ENCODE data around the gene ARNT2. TPM values are rescaled to one million over a fixed set of nuclear protein-coding genes. Genes with fewer than 3 reads are reported as not detected.

ARNT2 gene
- polyA plus RNA-seq, 2 donors = 0.33 to 0.94 TPM

GRCh38 chr15:80436511-80437307, 32.5 kb downstream of the ARNT2 start:
- 72 to 73% methylated on average over 13 of the region's 13 CpGs for WGBS, 2 donors
- H3K27ac ChIP-seq (ENCODE audit: low read depth in 2 of 2, low read length in 1 of 2) = no peak overlapping the region

GRCh38 chr15:80437334-80437891, 33.2 kb downstream of the ARNT2 start:
- H3K4me1 ChIP-seq (ENCODE audit: control insufficient read depth in 2 of 2, insufficient read depth in 2 of 2, low read length in 1 of 2) = no peaks in the 10 kb centered on the region
- no peaks in the 10 kb centered on the region for H3K9me3 ChIP-seq (ENCODE audit: control insufficient read depth in 2 of 2, insufficient read depth in 1 of 2, low read depth in 1 of 2, low read length in 1 of 2)
- H3K4me3 ChIP-seq (ENCODE audit: low read depth in 1 of 2, low read length in 2 of 2) = no peak overlapping the region
- no peaks in the 10 kb centered on the region for H3K27me3 ChIP-seq (ENCODE audit: control insufficient read depth in 1 of 2, insufficient read depth in 2 of 2, low read length in 2 of 2)
- WGBS, 2 donors = 70 to 79% methylated on average over 6 of the region's 6 CpGs
- no peaks in the 10 kb centered on the region for H3K36me3 ChIP-seq (ENCODE audit: control insufficient read depth in 2 of 2, insufficient read depth in 2 of 2, low read length in 1 of 2)
- no peak overlapping the region for H3K27ac ChIP-seq (ENCODE audit: low read depth in 2 of 2, low read length in 1 of 2)

More at GRCh38 chr15:80436511-80437307, 32.5 kb downstream of the ARNT2 start:
- H3K36me3 ChIP-seq (ENCODE audit: control insufficient read depth in 2 of 2, insufficient read depth in 2 of 2, low read length in 1 of 2) = no peaks in the 10 kb centered on the region
- H3K27me3 ChIP-seq (ENCODE audit: control insufficient read depth in 1 of 2, insufficient read depth in 2 of 2, low read length in 2 of 2) = no peaks in the 10 kb centered on the region
- H3K9me3 ChIP-seq (ENCODE audit: control insufficient read depth in 2 of 2, insufficient read depth in 1 of 2, low read depth in 1 of 2, low read length in 1 of 2) = no peaks in the 10 kb centered on the region
- no peaks in the 10 kb centered on the region for H3K4me1 ChIP-seq (ENCODE audit: control insufficient read depth in 2 of 2, insufficient read depth in 2 of 2, low read length in 1 of 2)
- no peak overlapping the region for H3K4me3 ChIP-seq (ENCODE audit: low read depth in 1 of 2, low read length in 2 of 2)

- WGBS, 2 donors = 95 to 96% methylated on average over 3 of the region's 3 CpGs
- Histone ChIP-seq H3K36me3 (ENCODE audit: control insufficient read depth in 2 of 2, insufficient read depth in 2 of 2, low read length in 1 of 2) (no peaks in the 10 kb centered on the region), H3K4me3 (ENCODE audit: low read depth in 1 of 2, low read length in 2 of 2) (no peak overlapping the region)
Measured at GRCh38 chr15:80439140-80439539, 35.0 kb downstream of the ARNT2 start.

GRCh38 chr15:80440024-80440423, 35.8 kb downstream of the ARNT2 start:
- WGBS, 2 donors = 94 to 96% methylated on average over 3 of the region's 3 CpGs
- H3K27me3 ChIP-seq (ENCODE audit: control insufficient read depth in 1 of 2, insufficient read depth in 2 of 2, low read length in 2 of 2) = no peaks in the 10 kb centered on the region

More at GRCh38 chr15:80439140-80439539, 35.0 kb downstream of the ARNT2 start:
- no peaks in the 10 kb centered on the region for H3K4me1 ChIP-seq (ENCODE audit: control insufficient read depth in 2 of 2, insufficient read depth in 2 of 2, low read length in 1 of 2)
- no peaks in the 10 kb centered on the region for H3K9me3 ChIP-seq (ENCODE audit: control insufficient read depth in 2 of 2, insufficient read depth in 1 of 2, low read depth in 1 of 2, low read length in 1 of 2)
- no peaks in the 10 kb centered on the region for H3K27me3 ChIP-seq (ENCODE audit: control insufficient read depth in 1 of 2, insufficient read depth in 2 of 2, low read length in 2 of 2)
- H3K27ac ChIP-seq (ENCODE audit: low read depth in 2 of 2, low read length in 1 of 2) = no peak overlapping the region

GRCh38 chr15:80441041-80441440, 36.9 kb downstream of the ARNT2 start:
- Histone ChIP-seq H3K4me1 (ENCODE audit: control insufficient read depth in 2 of 2, insufficient read depth in 2 of 2, low read length in 1 of 2) (no peaks in the 10 kb centered on the region), H3K27me3 (ENCODE audit: control insufficient read depth in 1 of 2, insufficient read depth in 2 of 2, low read length in 2 of 2) (no peaks in the 10 kb centered on the region), H3K4me3 (ENCODE audit: low read depth in 1 of 2, low read length in 2 of 2) (no peak overlapping the region), H3K36me3 (ENCODE audit: control insufficient read depth in 2 of 2, insufficient read depth in 2 of 2, low read length in 1 of 2) (no peaks in the 10 kb centered on the region), H3K9me3 (ENCODE audit: control insufficient read depth in 2 of 2, insufficient read depth in 1 of 2, low read depth in 1 of 2, low read length in 1 of 2) (peaks cover 0 to 3% of the 10 kb centered on the region in 2 donors), H3K27ac (ENCODE audit: low read depth in 2 of 2, low read length in 1 of 2) (no peak overlapping the region)
- 65 to 78% methylated on average over 3 of the region's 3 CpGs for WGBS, 2 donors

More at GRCh38 chr15:80440024-80440423, 35.8 kb downstream of the ARNT2 start:
- H3K4me3 ChIP-seq (ENCODE audit: low read depth in 1 of 2, low read length in 2 of 2) = no peak overlapping the region
- no peaks in the 10 kb centered on the region for H3K4me1 ChIP-seq (ENCODE audit: control insufficient read depth in 2 of 2, insufficient read depth in 2 of 2, low read length in 1 of 2)
- no peaks in the 10 kb centered on the region for H3K36me3 ChIP-seq (ENCODE audit: control insufficient read depth in 2 of 2, insufficient read depth in 2 of 2, low read length in 1 of 2)
- no peaks in the 10 kb centered on the region for H3K9me3 ChIP-seq (ENCODE audit: control insufficient read depth in 2 of 2, insufficient read depth in 1 of 2, low read depth in 1 of 2, low read length in 1 of 2)
- H3K27ac ChIP-seq (ENCODE audit: low read depth in 2 of 2, low read length in 1 of 2) = no peak overlapping the region

- H3K27me3 ChIP-seq (ENCODE audit: control insufficient read depth in 1 of 2, insufficient read depth in 2 of 2, low read length in 2 of 2) = no peaks in the 10 kb centered on the region
- H3K27ac ChIP-seq (ENCODE audit: low read depth in 2 of 2, low read length in 1 of 2) = no peak overlapping the region
- peaks cover 0 to 3% of the 10 kb centered on the region in 2 donors for H3K9me3 ChIP-seq (ENCODE audit: control insufficient read depth in 2 of 2, insufficient read depth in 1 of 2, low read depth in 1 of 2, low read length in 1 of 2)
- H3K4me3 ChIP-seq (ENCODE audit: low read depth in 1 of 2, low read length in 2 of 2) = no peak overlapping the region
- no peaks in the 10 kb centered on the region for H3K4me1 ChIP-seq (ENCODE audit: control insufficient read depth in 2 of 2, insufficient read depth in 2 of 2, low read length in 1 of 2)
- no peaks in the 10 kb centered on the region for H3K36me3 ChIP-seq (ENCODE audit: control insufficient read depth in 2 of 2, insufficient read depth in 2 of 2, low read length in 1 of 2)
- WGBS, 2 donors = 77 to 78% methylated on average over 7 of the region's 7 CpGs
Measured at GRCh38 chr15:80441714-80442113, 37.5 kb downstream of the ARNT2 start.

GRCh38 chr15:80442728-80443403, 38.7 kb downstream of the ARNT2 start:
- peaks cover 0 to 3% of the 10 kb centered on the region in 2 donors for H3K9me3 ChIP-seq (ENCODE audit: control insufficient read depth in 2 of 2, insufficient read depth in 1 of 2, low read depth in 1 of 2, low read length in 1 of 2)
- WGBS, 2 donors = 95% methylated on average over 6 of the region's 6 CpGs
- no peaks in the 10 kb centered on the region for H3K36me3 ChIP-seq (ENCODE audit: control insufficient read depth in 2 of 2, insufficient read depth in 2 of 2, low read length in 1 of 2)
- no peak overlapping the region for H3K4me3 ChIP-seq (ENCODE audit: low read depth in 1 of 2, low read length in 2 of 2)
- H3K27ac ChIP-seq (ENCODE audit: low read depth in 2 of 2, low read length in 1 of 2) = no peak overlapping the region
- no peaks in the 10 kb centered on the region for H3K4me1 ChIP-seq (ENCODE audit: control insufficient read depth in 2 of 2, insufficient read depth in 2 of 2, low read length in 1 of 2)
- H3K27me3 ChIP-seq (ENCODE audit: control insufficient read depth in 1 of 2, insufficient read depth in 2 of 2, low read length in 2 of 2) = no peaks in the 10 kb centered on the region

- WGBS, 2 donors = 96 to 99% methylated on average over 4 of the region's 4 CpGs
- Histone ChIP-seq H3K27ac (ENCODE audit: low read depth in 2 of 2, low read length in 1 of 2) (no peak overlapping the region), H3K4me1 (ENCODE audit: control insufficient read depth in 2 of 2, insufficient read depth in 2 of 2, low read length in 1 of 2) (no peaks in the 10 kb centered on the region), H3K9me3 (ENCODE audit: control insufficient read depth in 2 of 2, insufficient read depth in 1 of 2, low read depth in 1 of 2, low read length in 1 of 2) (peaks cover 0 to 3% of the 10 kb centered on the region in 2 donors), H3K36me3 (ENCODE audit: control insufficient read depth in 2 of 2, insufficient read depth in 2 of 2, low read length in 1 of 2) (no peaks in the 10 kb centered on the region), H3K27me3 (ENCODE audit: control insufficient read depth in 1 of 2, insufficient read depth in 2 of 2, low read length in 2 of 2) (no peaks in the 10 kb centered on the region), H3K4me3 (ENCODE audit: low read depth in 1 of 2, low read length in 2 of 2) (no peak overlapping the region)
Measured at GRCh38 chr15:80444680-80445251, 40.6 kb downstream of the ARNT2 start.

GRCh38 chr15:80445300-80446041, 41.3 kb downstream of the ARNT2 start:
- no peaks in the 10 kb centered on the region for H3K36me3 ChIP-seq (ENCODE audit: control insufficient read depth in 2 of 2, insufficient read depth in 2 of 2, low read length in 1 of 2)
- H3K27me3 ChIP-seq (ENCODE audit: control insufficient read depth in 1 of 2, insufficient read depth in 2 of 2, low read length in 2 of 2) = no peaks in the 10 kb centered on the region
- WGBS, 2 donors = 81 to 82% methylated on average over 13 of the region's 13 CpGs
- H3K27ac ChIP-seq (ENCODE audit: low read depth in 2 of 2, low read length in 1 of 2) = no peak overlapping the region
- peaks cover 0 to 3% of the 10 kb centered on the region in 2 donors for H3K9me3 ChIP-seq (ENCODE audit: control insufficient read depth in 2 of 2, insufficient read depth in 1 of 2, low read depth in 1 of 2, low read length in 1 of 2)
- no peak overlapping the region for H3K4me3 ChIP-seq (ENCODE audit: low read depth in 1 of 2, low read length in 2 of 2)
- no peaks in the 10 kb centered on the region for H3K4me1 ChIP-seq (ENCODE audit: control insufficient read depth in 2 of 2, insufficient read depth in 2 of 2, low read length in 1 of 2)
